IMR-90 (cell line): Measurements from ENCODE around the gene TMEM170B. TPM values are rescaled to one million over a fixed set of nuclear protein-coding genes. Genes with fewer than 3 reads are reported as not detected.

Experiments
- ATAC-seq: fragments of 200-7000 bp; cut with Tn5 transposase; 2 replicates; pipeline ENCODE4 v1.9.1; 2020; ENCODE audit warnings: low read depth, mild to moderate bottlenecking, moderate library complexity
- BruUV-seq: library from RNA; stranded (reverse); fragments of 400-500 nt; replicated peaks from 2 replicates; lab custom pipeline; 2021; lab: Mats Ljungman, UMichigan
- CTCF ChIA-PET: fragments of 300-600 bp; formaldehyde crosslinking; extraction: SDS; loops from one replicate; lab custom pipeline; 2021; ENCODE audit warnings: antibody characterized with exemption; lab: Yijun Ruan, JAX
- POLR2A ChIA-PET: fragments of 300-600 bp; sonication (Branson Sonifier 250); formaldehyde crosslinking; loops from one replicate; lab custom pipeline; 2022; ENCODE audit warnings: antibody characterized with exemption; ENCODE audit not compliant: unreplicated experiment; lab: Charles Lee
- DNase-seq: peaks from one replicate; pipeline ENCODE4 v3.0.0; 2013
- H2AFZ ChIP-seq: replicated peaks from 2 replicates; pipeline ENCODE3; 2013; ENCODE audit warnings: low read length, mild to moderate bottlenecking; ENCODE audit not compliant: poor library complexity
- H2AK5ac ChIP-seq: 2 replicates; pipeline ENCODE4 v1.6.1; 2013; ENCODE audit warnings: low read depth, low read length, inconsistent platforms
- H2AK9ac ChIP-seq: replicated peaks from 2 replicates; pipeline ENCODE3; 2013; ENCODE audit warnings: mild to moderate bottlenecking, low read depth, low read length, moderate library complexity; ENCODE audit not compliant: poor library complexity
- H2BK120ac ChIP-seq: 2 replicates; pipeline ENCODE4 v1.6.1; 2013; ENCODE audit warnings: low read depth, low read length, inconsistent platforms
- H2BK15ac ChIP-seq: 3 replicates; pipeline ENCODE4 v1.6.1; 2013; ENCODE audit warnings: low read depth, low read length, inconsistent platforms
- H2BK20ac ChIP-seq: 2 replicates; pipeline ENCODE4 v1.6.1; 2013; ENCODE audit warnings: low read depth, mild to moderate bottlenecking, inconsistent platforms, low read length, moderate library complexity
- H2BK5ac ChIP-seq: 2 replicates; pipeline ENCODE4 v1.6.1; 2013; ENCODE audit warnings: mild to moderate bottlenecking, low read depth, low read length, inconsistent platforms; ENCODE audit not compliant: poor library complexity, severe bottlenecking
- H3K14ac ChIP-seq: replicated peaks from 2 replicates; pipeline ENCODE4 v1.6.1; 2013; ENCODE audit warnings: low read depth, low read length, inconsistent platforms
- H3K18ac ChIP-seq: 2 replicates; pipeline ENCODE4 v1.6.1; 2013; ENCODE audit warnings: low read depth, low read length, control low read depth
- H3K23ac ChIP-seq: 2 replicates; pipeline ENCODE4 v1.6.1; 2013; ENCODE audit warnings: low read depth, low read length, inconsistent platforms
- H3K27ac ChIP-seq: 2 replicates; pipeline ENCODE4 v1.5.1; 2013; ENCODE audit warnings: mild to moderate bottlenecking, control low read depth, low read length; ENCODE audit not compliant: insufficient read depth
- H3K27me3 ChIP-seq: 2 replicates; pipeline ENCODE4 v1.6.1; 2013; ENCODE audit warnings: low read length; ENCODE audit not compliant: control insufficient read depth, insufficient read depth
- H3K36me3 ChIP-seq: 2 replicates; pipeline ENCODE4 v1.6.1; 2013; ENCODE audit warnings: low read length, mixed read lengths; ENCODE audit not compliant: control insufficient read depth, insufficient read depth
- H3K4ac ChIP-seq: 2 replicates; pipeline ENCODE4 v1.6.1; 2013; ENCODE audit warnings: low read depth, low read length, inconsistent platforms
- H3K4me1 ChIP-seq: 2 replicates; pipeline ENCODE4 v1.6.1; 2013; ENCODE audit warnings: low read length, mixed read lengths; ENCODE audit not compliant: control insufficient read depth, insufficient read depth
- H3K4me2 ChIP-seq: 2 replicates; pipeline ENCODE4 v1.6.1; 2013; ENCODE audit warnings: low read depth, mild to moderate bottlenecking, control low read depth, low read length, moderate library complexity
- H3K4me3 ChIP-seq: 2 replicates; pipeline ENCODE4 v1.5.1; 2013; ENCODE audit warnings: low read depth, mild to moderate bottlenecking, control low read depth, low read length, moderate library complexity; ENCODE audit not compliant: insufficient read depth
- H3K56ac ChIP-seq: 2 replicates; pipeline ENCODE4 v1.6.1; 2013; ENCODE audit warnings: low read length, inconsistent platforms; ENCODE audit not compliant: insufficient read depth; ENCODE audit errors: extremely low read depth
- H3K79me1 ChIP-seq, 2 experiments: 2 replicates each; pipeline ENCODE4 v1.6.1; 2013; ENCODE audit warnings: low read length in 2 of 2, inconsistent platforms in 1 of 2, low read depth in 1 of 2
- H3K9ac ChIP-seq: 2 replicates; pipeline ENCODE4 v1.6.1; 2013; ENCODE audit warnings: low read depth, low read length, control low read depth
- H3K9me1 ChIP-seq: 2 replicates; pipeline ENCODE4 v1.6.1; 2013; ENCODE audit warnings: low read length, inconsistent platforms; ENCODE audit not compliant: insufficient read depth
- H3K9me3 ChIP-seq: 2 replicates; pipeline ENCODE4 v1.6.1; 2013; ENCODE audit warnings: low read length; ENCODE audit not compliant: control insufficient read depth, insufficient read depth
- H4K20me1 ChIP-seq: 2 replicates; pipeline ENCODE4 v1.6.1; 2013; ENCODE audit warnings: low read length, inconsistent platforms; ENCODE audit not compliant: insufficient read depth
- H4K5ac ChIP-seq: 2 replicates; pipeline ENCODE4 v1.6.1; 2013; ENCODE audit warnings: mild to moderate bottlenecking, low read depth, low read length, control low read depth
- H4K8ac ChIP-seq, 2 experiments: 2 replicates each; pipeline ENCODE4 v1.6.1; 2013; ENCODE audit warnings: low read depth in 2 of 2, low read length in 2 of 2, control low read depth in 1 of 2, inconsistent platforms in 1 of 2
- H4K91ac ChIP-seq: 2 replicates; pipeline ENCODE4 v1.6.1; 2013; ENCODE audit warnings: low read depth, low read length, inconsistent platforms; ENCODE audit not compliant: insufficient read depth
- BHLHE40 ChIP-seq: fragments of 150-350 bp; IDR thresholded peaks from 2 replicates; pipeline ENCODE4 v1.6.1; 2016; ENCODE audit warnings: mild to moderate bottlenecking, low read depth, low read length
- CHD1 ChIP-seq: IDR thresholded peaks from 2 replicates; pipeline ENCODE4 v1.6.1; 2012; ENCODE audit warnings: low read depth, low read length, improper control_type of control experiment
- ELK1 ChIP-seq: fragments of 150-350 bp; IDR thresholded peaks from 2 replicates; pipeline ENCODE4 v1.6.1; 2016; ENCODE audit warnings: low read depth, mild to moderate bottlenecking, low read length, moderate library complexity, borderline replicate concordance
- FOS ChIP-seq: fragments of 150-350 bp; IDR thresholded peaks from 2 replicates; pipeline ENCODE4 v1.6.1; 2016; ENCODE audit warnings: low read depth, low read length
- MAFK ChIP-seq: IDR thresholded peaks from 2 replicates; pipeline ENCODE4 v1.6.1; 2012; ENCODE audit warnings: low read depth, low read length, improper control_type of control experiment
- MAZ ChIP-seq: IDR thresholded peaks from 2 replicates; pipeline ENCODE4 v1.6.1; 2012; ENCODE audit warnings: low read depth, mild to moderate bottlenecking, low read length, improper control_type of control experiment, moderate library complexity, borderline replicate concordance
- NFE2L2 ChIP-seq: fragments of 150-350 bp; IDR thresholded peaks from 2 replicates; pipeline ENCODE4 v1.6.1; 2016; ENCODE audit warnings: low read depth, mild to moderate bottlenecking, low read length
- RAD21 ChIP-seq: IDR thresholded peaks from 2 replicates; pipeline ENCODE4 v1.6.1; 2012; ENCODE audit warnings: low read length, improper control_type of control experiment
- RCOR1 ChIP-seq: IDR thresholded peaks from 2 replicates; pipeline ENCODE4 v1.6.1; 2012; ENCODE audit warnings: mild to moderate bottlenecking, low read length, improper control_type of control experiment; ENCODE audit not compliant: insufficient replicate concordance
- SMC3 ChIP-seq: fragments of 150-350 bp; IDR thresholded peaks from 2 replicates; pipeline ENCODE4 v1.6.1; 2016; ENCODE audit warnings: low read depth, mild to moderate bottlenecking, antibody characterized with exemption, low read length, moderate library complexity
- WGBS, 2 experiments: methylation state at CpG; one replicate each; pipeline versions ENCODE4 v1.1.5 to v1.1.7; 2013; ENCODE audit warnings: missing lambda C conversion rate in 2 of 2; ENCODE audit not compliant: insufficient read length in 1 of 2; ENCODE audit errors: extremely low coverage in 2 of 2; 5-methylcytosine and 5-hydroxymethylcytosine counted together
- dilution Hi-C: fragments of 300-500 bp; cut with HindIII; formaldehyde crosslinking; loops from one replicate; pipeline ENCODE4 v1.14.3; 2018; ENCODE audit warnings: low sequenced_read_pairs; ENCODE audit not compliant: unreplicated experiment
- in situ Hi-C: fragments of 300-500 bp; cut with MboI; formaldehyde crosslinking; loops from 3 replicates; pipeline ENCODE4 v1.14.3; 2019; ENCODE audit warnings: low sequenced_read_pairs, inconsistent platforms, mixed read lengths
- intact Hi-C: fragments of 100-400 bp; cut with micrococcal nuclease; formaldehyde crosslinking; loops from 2 replicates; pipeline ENCODE4 v1.10.0; 2022
- polyA plus RNA-seq, 3 experiments: library from polyadenylated mRNA; depleted of rRNA; stranded (reverse); fragments of >200 nt; gene quantifications; 2 replicates each; pipeline ENCODE4 v1.2.3, GENCODE V29; 2012; ENCODE audit warnings: low replicate concordance in 1 of 3
- total RNA-seq: library from RNA; depleted of rRNA; stranded (reverse); fragments of >200 nt; gene quantifications from 2 replicates; pipeline ENCODE4 v1.2.3, GENCODE V29; 2012

Gene TMEM170B
- total and polyA plus RNA-seq, 2 of the 4 experiments (the other 2 are of a cell fraction) = 0.10 to 0.18 TPM

GRCh38 chr6:11575408-11576033 lies 38.0 kb downstream of the TMEM170B start (continued):
- no peak for TF ChIP-seq BHLHE40

DNA sequence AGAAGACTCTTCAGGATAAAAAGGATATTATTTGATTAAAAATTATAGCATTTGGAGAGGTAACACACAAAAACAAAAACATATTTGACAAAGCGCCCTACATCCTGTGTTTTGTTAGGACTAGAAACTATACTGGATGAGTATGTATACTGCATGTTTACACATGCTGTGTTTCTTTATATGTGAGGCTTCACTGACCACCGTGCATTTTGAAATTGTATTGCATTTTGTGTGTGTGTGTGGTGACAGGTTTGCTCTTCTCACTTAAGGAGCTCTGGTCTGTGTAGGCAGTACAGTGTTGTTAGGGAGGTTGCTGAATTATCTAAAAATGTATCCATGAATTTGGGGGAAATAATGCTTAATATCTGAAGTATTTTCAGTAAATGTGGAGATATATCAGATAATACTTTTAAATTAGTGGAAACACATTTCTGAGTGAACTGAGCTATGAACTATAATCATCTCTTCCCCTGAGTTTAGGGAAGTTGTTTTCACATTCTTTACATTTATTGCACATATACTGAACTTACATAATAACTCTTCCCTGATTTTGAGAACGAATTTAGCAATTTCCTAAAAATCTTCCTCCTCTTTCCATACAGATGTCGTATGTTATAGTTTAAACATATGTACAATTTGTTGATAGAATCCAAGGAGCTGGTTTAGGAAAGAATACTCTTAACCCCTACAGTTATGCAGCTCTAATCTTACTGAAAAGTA lies 43.3 kb downstream of the TMEM170B start:
- H4K5ac ChIP-seq = no peak overlapping the region
- no peak overlapping the region for H2AK5ac ChIP-seq
- no peak overlapping the region for H2AK9ac ChIP-seq
- no peak overlapping the region for H4K91ac ChIP-seq
- no peak overlapping the region for H3K23ac ChIP-seq
- intact Hi-C loops (no loop called here), in situ Hi-C loops (loop anchor here (10.0 kb wide), 1 partner anchor 434 kb away; the partner anchor contains the start of gene HIVEP1), dilution Hi-C loops (no loop called here)
- H2BK15ac ChIP-seq = no peak overlapping the region
- no peak overlapping the region for H3K4me3 ChIP-seq
- H3K27me3 ChIP-seq = no peaks in the 10 kb centered on the region
- H3K79me1 ChIP-seq = no peaks in the 10 kb centered on the region
- no CpG with 5 or more reads among the region's 4 CpGs for WGBS, 2 experiments
- H3K56ac ChIP-seq = no peak overlapping the region
- H2BK5ac ChIP-seq = no peak overlapping the region
- no peak overlapping the region for H2BK120ac ChIP-seq
- 0 out of 2 replicates have a peak, but pooled peaks cover 4% of the 10 kb centered on the region for H3K4me1 ChIP-seq
- no peak overlapping the region for H3K9ac ChIP-seq
- no peak for ATAC-seq
- DNase-seq = no peak
- no peak overlapping the region for H3K14ac ChIP-seq
- H2AFZ ChIP-seq = no peak overlapping the region
- H3K36me3 ChIP-seq = no peaks in the 10 kb centered on the region
- H3K27ac ChIP-seq = no peak overlapping the region
- H4K8ac ChIP-seq = no peak overlapping the region
- H4K20me1 ChIP-seq = no peaks in the 10 kb centered on the region
- H3K9me3 ChIP-seq = no peaks in the 10 kb centered on the region
- H3K4me2 ChIP-seq = no peak overlapping the region
- CTCF ChIA-PET = interaction anchor here (0.5 to 1.1 kb wide), 2 partner anchors 9 to 1376 kb away, joined by 3 to 5 read pairs; no protein-coding TSS in a partner anchor
- no peak overlapping the region for H2BK20ac ChIP-seq
- no peak overlapping the region for H3K4ac ChIP-seq
- H3K18ac ChIP-seq = no peak overlapping the region
- no peaks in the 10 kb centered on the region for H3K9me1 ChIP-seq
- no peak for TF ChIP-seq MAZ
- TF ChIP-seq SMC3 = no peak
- no peak for TF ChIP-seq ELK1
- TF ChIP-seq RAD21 = no peak
- no peak for TF ChIP-seq RCOR1
- no peak for TF ChIP-seq BHLHE40
- no peak for TF ChIP-seq FOS
- no peak for TF ChIP-seq MAFK
- TF ChIP-seq CHD1 = no peak
- no peak for TF ChIP-seq NFE2L2
- no TSS peak for BruUV-seq
- POLR2A ChIA-PET = no interaction called here
